AG04450 (cell line): ENCODE measurements around the gene BRD4. TPM values are rescaled to one million over a fixed set of nuclear protein-coding genes. Genes with fewer than 3 reads are reported as not detected.

Experiments used
- CTCF ChIA-PET: fragments of 300-600, 350-600 bp; formaldehyde crosslinking; extraction: SDS; loops from one replicate; lab custom pipeline; 2022; ENCODE audit warnings: antibody characterized with exemption, inconsistent platforms; lab: Charles Lee
- POLR2A ChIA-PET: fragments of 350-600 bp; formaldehyde crosslinking; extraction: SDS; loops from one replicate; lab custom pipeline; 2021; ENCODE audit warnings: antibody characterized with exemption, inconsistent platforms; lab: Yijun Ruan, JAX
- DNase-seq: peaks from one replicate; pipeline ENCODE4 v3.0.0-alpha.2; 2011; ENCODE audit warnings: low read depth, low spot score
- H3K27ac ChIP-seq: one replicate; pipeline ENCODE4 v1.5.1; 2012; ENCODE audit warnings: low read depth, low read length, control low read depth
- H3K27me3 ChIP-seq: one replicate; pipeline ENCODE4 v1.6.0; 2012; ENCODE audit warnings: low read length; ENCODE audit not compliant: control insufficient read depth, insufficient read depth
- H3K4me3 ChIP-seq: 2 replicates; pipeline ENCODE4 v1.5.1; 2011; ENCODE audit warnings: mild to moderate bottlenecking, low read depth, low read length, control low read depth
- H3K9me3 ChIP-seq: 2 replicates; pipeline ENCODE4 v1.5.1; 2012; ENCODE audit warnings: low read length; ENCODE audit not compliant: control insufficient read depth, insufficient read depth
- polyA plus RNA-seq: library from polyadenylated mRNA; depleted of rRNA; stranded (reverse); fragments of >200 nt; gene quantifications from 2 replicates; pipeline ENCODE4 v1.2.3, GENCODE V29; 2011
- TF ChIP-seq, protein P1 (sequence below): IDR thresholded peaks from 2 replicates; pipeline ENCODE4 v1.5.1; 2011; ENCODE audit warnings: low read depth, low read length, control low read depth, inconsistent platforms

The BRD4 gene
- polyA plus RNA-seq, 1 experiment: 7.8 TPM

DNA sequence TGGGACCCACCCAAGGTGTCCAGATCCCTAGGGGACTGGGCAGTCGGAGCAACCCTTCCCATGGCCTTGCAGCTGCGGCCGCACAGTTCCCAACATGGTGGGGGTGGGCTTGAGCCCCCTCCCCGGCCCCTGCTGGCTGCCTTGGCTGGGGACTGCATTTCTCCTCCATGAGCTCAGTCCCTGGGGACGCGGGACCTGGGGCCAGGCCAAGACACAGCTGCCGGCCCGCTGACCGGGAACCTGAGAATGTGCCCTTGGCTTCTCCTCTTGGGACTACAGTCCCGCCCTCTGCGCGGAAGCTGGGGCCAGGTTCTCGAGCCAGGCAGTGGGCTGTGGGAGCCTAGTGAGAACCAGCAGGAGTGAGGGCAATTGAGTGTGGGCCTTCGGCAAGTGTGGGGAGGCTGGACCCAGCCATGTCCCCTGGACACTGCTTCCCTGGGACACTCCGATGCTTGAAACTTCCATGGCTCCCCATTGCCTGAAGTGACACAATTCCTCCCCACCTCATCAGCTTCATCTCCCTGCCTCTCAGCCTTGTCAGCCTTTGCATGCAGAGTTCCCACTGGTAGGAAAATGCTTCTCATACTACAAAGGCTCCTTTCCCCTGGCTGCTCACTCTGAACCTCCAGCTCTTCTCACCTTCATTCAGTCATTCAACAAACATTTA, 118.5 kb downstream of the BRD4 start:
- H3K9me3 ChIP-seq: no peaks in the 10 kb centered on the region; the same call in 1 of the 2 replicates
- TF ChIP-seq, protein P1, sequence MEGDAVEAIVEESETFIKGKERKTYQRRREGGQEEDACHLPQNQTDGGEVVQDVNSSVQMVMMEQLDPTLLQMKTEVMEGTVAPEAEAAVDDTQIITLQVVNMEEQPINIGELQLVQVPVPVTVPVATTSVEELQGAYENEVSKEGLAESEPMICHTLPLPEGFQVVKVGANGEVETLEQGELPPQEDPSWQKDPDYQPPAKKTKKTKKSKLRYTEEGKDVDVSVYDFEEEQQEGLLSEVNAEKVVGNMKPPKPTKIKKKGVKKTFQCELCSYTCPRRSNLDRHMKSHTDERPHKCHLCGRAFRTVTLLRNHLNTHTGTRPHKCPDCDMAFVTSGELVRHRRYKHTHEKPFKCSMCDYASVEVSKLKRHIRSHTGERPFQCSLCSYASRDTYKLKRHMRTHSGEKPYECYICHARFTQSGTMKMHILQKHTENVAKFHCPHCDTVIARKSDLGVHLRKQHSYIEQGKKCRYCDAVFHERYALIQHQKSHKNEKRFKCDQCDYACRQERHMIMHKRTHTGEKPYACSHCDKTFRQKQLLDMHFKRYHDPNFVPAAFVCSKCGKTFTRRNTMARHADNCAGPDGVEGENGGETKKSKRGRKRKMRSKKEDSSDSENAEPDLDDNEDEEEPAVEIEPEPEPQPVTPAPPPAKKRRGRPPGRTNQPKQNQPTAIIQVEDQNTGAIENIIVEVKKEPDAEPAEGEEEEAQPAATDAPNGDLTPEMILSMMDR: no peak
- H3K27ac ChIP-seq: no peak overlapping the region
- H3K4me3 ChIP-seq: no peak overlapping the region
- no peaks in the 10 kb centered on the region for H3K27me3 ChIP-seq
- ChIA-PET CTCF (interaction anchor here (1.0 kb wide), 1 partner anchor 121 kb away, joined by 3 read pairs; no protein-coding TSS in a partner anchor), POLR2A (interaction anchor here (0.7 kb wide), 1 partner anchor 12 kb away, joined by 6 read pairs; no protein-coding TSS in a partner anchor)
- no peak for DNase-seq

DNA sequence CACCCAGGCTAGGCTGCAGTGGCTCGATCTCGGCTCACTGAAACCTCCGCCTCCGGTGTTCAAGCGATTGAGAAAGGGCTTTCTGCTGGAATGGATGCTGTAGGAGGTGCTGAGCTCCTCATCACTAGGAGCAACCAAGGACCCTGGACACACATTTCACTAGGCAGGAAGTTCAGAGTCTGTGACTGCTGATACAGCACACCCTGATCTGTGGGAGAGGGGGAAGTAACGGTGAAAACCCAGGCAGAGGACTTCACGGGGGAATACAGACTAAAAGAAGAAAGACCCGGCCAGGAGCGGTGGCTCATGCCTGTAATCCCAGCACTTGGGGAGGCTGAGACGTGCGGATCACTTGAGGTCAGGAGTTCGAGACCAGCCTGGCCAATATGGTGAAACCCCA, 119.6 kb downstream of the BRD4 start:
- no peak for DNase-seq
- Histone ChIP-seq H3K27ac (no peak overlapping the region), H3K27me3 (no peaks in the 10 kb centered on the region), H3K4me3 (no peak overlapping the region), H3K9me3 (no peaks in the 10 kb centered on the region; the same call in 1 of the 2 replicates)
- ChIA-PET POLR2A (interaction anchor here (0.7 kb wide), 1 partner anchor 13 kb away, joined by 6 read pairs; no protein-coding TSS in a partner anchor), CTCF (no interaction called here)
- TF ChIP-seq, protein P1: no peak

DNA sequence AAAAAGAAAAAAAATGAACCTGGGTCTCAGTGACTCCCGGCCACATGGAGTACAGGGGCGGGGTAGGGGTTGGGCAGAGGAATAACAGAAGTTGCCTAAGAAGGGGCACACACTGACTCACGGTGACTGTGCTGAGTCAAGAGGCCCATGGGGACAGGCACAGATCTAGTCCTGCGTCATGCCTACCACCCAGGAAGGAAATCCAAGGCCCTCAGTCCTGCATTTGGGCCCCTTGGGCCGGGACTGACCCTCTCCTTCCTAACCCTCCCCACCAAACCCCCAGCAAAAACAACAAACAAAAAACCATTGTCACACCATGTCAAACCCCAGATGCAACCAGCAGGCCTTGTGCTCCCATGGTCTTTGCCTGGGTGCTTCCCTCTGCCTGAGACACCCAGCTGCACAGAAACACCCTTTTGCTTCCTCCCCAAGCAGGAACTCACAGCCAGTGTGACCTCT, 122.0 kb downstream of the BRD4 start:
- ChIA-PET POLR2A (interaction anchor here (0.7 to 0.9 kb wide), 2 partner anchors 12 to 33 kb away, joined by 4 to 6 read pairs; no protein-coding TSS in a partner anchor), CTCF (interaction anchor here (1.2 kb wide), 1 partner anchor 61 kb away, joined by 3 read pairs; no protein-coding TSS in a partner anchor)
- TF ChIP-seq, protein P1: no peak
- Histone ChIP-seq H3K27ac (no peak overlapping the region), H3K27me3 (no peaks in the 10 kb centered on the region), H3K9me3 (no peaks in the 10 kb centered on the region; the same call in 1 of the 2 replicates), H3K4me3 (no peak overlapping the region)
- no peak for DNase-seq

DNA sequence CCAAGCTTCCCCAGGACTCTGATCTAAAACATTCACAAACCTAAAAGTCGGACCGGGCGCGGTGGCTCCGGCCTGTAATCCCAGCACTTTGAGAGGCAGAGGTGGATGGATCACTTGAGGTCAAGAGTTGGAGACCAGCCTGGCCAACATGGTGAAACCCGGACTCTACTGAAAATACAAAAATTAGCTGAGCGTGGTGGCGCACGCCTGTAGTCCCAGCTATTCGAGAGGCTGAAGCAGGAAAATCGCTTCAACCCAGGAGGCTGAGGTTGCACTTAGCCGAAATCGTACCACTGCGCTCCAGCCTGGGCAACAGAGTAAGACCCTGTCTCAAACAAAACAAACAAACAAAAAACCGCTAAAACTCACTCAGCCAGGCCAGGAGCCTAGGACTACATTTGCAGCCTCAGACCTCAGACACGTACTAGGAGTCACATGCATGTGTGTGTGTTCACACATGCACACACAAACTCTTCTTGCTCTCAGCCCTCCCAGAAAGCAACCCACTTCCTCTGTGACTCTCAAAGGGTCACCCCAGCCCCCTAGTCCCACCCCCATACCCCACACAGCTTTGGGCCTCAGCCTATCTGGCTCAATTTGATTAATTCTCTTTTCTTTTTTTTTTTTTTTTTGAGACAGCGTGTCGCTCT, 130.8 kb downstream of the BRD4 start:
- no peaks in the 10 kb centered on the region for H3K27me3 ChIP-seq
- ChIA-PET CTCF (interaction anchor here (0.6 kb wide), 1 partner anchor 11 kb away, joined by 3 read pairs; no protein-coding TSS in a partner anchor), POLR2A (interaction anchor here (1.1 kb wide), 1 partner anchor 32 kb away, joined by 6 read pairs; no protein-coding TSS in a partner anchor)
- no peaks in the 10 kb centered on the region for H3K9me3 ChIP-seq
- TF ChIP-seq, protein P1: no peak
- no peak for DNase-seq
- H3K4me3 ChIP-seq: peak overlapping the region; percentile 82
- no peak overlapping the region for H3K27ac ChIP-seq
